Activated T-cell treated with anti-CD3 and anti-CD28 coated beads for 48 hours (primary cell): ENCODE data around the gene IL17RB.

ENCODE experiments used
- DNase-seq: peaks from one replicate; pipeline ENCODE4 v3.0.0-alpha.2; 2020; ENCODE audit warnings: low read depth

Gene IL17RB

DNA sequence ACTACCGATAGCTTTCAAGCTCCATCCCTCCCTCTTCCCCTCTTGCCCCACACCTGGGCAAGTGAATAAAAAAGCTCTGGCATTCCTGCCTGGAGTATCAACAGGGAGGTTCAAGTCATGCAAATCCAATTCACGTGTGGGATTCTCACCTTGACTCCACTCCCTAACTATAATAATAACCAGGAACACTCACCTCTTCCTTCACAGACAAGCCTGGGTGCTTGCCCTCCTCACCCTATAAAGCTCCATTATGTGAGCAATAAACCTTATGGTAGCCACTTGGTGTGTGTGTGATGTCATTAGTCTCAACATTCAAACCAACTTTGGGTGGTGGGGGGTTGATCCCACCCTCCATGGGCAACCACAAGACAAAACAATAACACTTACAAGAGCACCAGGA is 16.8 kb upstream of the IL17RB start:
- no peak for DNase-seq

DNA sequence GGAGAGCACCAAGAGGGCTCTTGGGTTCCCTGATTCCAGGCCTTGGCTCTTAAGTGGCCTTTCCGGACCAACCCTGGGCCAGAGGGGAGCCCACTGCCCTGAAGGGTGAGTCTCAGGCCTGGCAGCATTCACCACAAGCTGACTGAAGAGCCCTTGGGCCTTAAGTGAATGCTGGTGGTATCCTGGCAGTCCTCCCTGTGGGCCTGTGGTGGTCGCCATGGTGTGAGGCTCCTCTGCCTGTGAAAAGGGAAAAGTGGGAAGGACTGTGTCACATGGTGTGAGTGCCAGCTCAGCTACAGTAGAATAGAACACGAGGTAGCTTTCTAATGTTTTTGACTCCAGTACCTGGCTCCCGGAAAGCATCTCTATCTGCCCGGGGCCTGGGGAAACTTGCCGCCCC is 15.4 kb upstream of the IL17RB start:
- no peak for DNase-seq

DNA sequence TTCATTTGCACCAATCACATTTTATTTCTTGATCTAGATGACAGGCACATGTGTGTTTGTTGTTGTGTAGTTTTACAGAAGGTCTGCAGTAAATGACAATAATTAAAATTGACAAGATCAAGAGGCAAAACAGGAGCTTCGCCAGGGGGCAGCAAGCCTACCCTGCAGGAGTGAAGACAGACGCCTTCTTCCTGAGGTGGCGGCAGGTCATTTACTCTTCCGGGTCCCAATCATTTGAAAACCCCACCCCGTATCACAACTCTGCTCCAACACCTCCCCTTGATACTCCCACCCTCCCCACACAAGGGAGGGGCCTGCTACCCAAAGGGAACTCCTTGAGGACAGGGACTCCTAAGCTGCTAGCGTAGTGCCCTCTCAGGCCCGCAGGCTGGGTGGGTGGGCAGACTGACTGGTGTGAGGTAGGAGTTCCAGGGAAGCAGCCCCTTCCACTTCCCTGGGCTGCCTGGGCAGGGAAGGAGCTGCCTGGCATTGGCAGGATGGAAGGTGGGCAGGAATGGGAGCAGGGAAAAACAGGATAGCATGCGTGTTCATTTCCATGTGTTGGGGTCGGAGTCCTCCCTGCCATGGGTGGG is 13.2 kb upstream of the IL17RB start:
- no peak for DNase-seq

DNA sequence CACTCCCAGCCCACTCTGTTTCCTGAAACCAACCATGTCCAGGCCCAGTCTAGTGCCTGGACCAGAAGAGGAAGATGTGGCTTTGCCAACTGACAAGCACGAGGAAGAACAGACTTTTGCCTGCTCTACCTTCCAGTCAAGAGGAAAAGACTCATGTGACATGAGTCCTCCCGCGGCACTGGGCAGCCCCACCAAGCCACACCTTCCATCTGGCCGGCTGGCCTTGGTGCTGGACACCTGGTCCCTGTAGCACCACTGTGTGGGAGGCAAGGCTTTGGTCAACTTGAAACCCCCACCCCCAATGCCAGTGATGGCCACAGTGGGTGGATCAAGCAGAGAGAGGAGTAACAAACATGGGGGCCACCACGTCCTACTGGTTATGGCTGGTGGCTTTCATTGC is 12.7 kb upstream of the IL17RB start:
- DNase-seq: no peak

DNA sequence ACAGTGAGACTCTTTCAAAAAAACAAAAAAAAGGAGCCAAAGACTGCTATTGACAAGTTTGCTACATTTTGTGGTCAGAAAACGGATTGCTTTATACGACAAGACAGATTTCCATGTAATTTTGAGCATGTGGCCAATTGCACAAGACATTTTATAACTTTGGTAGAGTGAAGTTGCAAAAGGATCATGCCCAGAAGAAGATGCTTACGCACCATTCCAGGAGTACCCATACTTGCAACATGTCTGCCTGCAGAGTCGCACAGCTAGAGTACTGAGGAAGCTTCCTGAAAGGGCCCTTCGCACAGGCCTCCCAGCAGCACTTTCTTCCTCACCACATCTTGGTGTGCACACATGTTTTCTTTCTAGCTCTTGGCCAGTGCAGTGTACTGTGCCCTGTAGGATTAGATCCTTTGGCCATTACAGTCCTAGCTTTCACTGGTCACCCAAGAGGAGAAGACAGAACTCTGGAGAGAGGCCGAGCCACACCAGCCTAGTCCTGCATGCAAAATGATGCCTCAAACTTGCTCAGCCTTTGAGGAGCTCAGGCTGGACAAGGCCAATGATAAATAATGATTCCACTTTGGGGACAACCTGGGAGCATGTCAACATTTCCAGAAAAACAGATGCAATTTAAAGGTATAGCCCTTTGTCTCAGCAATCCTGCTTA is 11.8 kb upstream of the IL17RB start:
- no peak for DNase-seq

DNA sequence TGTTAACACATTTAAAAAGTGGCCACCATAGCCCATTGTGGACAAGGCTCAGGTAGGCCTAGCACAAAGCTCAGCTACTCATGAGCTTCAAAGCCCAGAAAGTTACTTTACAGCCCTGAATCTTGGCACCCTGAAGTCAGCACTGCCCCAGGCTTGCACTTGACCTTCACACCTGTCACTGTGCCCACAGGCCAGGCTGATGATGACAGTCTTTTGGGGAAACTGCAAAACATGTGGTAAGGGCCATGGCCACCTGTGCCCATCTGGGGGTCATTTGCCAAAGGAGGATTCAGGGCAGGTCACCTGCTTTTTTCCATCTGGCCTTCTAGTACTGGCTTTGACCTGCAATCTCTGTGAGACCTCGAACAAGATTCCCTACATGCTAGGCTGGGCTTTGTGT is 11.1 kb upstream of the IL17RB start:
- no peak for DNase-seq

DNA sequence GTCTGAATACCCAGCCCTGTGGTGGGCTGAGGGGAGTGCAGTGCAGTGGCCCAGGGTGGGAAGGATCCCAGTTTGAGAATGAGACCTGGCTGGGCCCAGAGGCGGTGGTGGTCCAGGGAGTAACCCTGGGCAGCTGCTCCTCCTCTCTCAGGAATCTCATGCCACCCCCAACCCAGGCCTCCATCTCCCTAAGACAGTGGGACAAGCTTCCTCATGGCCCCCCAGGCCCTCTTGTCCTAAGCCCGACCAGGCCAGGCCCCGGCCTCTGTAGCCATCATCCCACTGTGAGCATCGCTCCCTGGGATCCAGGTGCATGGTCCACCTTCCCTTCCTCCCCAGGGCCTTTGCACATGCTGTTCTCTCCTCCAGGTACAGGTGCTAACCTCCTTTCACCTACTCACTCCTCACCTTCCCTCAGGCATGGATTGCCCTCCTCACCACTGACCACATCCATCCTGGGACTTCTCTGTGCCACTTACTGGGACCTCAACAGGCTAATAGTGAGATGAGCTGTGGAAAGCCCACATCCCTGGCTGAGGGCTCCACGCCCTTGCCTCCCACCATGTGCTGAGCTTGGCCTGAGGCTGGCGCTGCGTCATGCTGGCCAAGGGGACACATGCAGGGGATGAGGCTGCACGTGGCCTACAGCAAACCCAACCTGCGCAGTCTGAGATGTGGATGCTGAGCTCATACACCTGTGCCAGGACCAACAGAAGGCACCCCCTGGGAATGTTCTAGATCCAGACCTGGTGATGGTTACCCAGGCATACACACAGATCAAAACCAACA is 10.1 kb upstream of the IL17RB start:
- no peak for DNase-seq

DNA sequence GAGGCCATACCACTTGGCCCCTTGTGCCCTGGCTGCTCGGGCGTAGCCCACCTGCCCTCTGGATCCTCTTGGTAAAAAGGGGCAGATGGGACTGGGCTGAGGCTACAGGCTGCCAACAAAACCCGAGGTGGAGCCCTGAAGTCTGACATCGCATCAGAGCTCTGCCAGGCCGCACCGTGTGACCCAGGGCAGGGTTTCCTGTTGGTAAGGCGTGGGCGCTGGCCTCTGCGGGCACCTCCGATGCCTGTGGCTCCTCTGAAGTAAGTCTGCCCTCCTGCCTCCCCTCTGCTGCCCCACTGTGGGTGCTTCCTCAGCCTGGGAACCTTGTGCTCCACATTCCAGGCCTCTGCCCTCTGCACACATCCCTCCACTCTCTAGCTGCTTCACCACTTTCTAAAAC is 9.0 kb upstream of the IL17RB start:
- no peak for DNase-seq

DNA sequence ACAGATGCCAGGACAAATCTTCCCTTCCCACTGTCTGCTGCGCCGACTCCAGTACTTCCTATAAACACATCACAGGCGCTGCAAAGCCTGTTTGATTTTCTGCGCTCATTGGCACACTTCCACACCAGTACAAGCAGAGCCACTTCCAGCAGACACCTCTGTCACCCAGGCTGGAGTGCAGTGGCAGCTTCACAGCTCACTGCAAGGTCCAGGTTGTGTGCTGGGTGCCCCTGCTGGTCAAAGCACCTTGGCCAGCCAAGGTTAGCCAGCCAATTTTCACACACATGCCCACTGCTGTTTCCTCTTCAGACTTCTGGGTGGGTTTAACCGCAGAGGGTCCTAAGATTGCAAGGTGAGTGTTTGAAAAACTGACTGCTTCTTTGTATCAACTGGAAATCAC is 5.1 kb upstream of the IL17RB start:
- DNase-seq: no peak

DNA sequence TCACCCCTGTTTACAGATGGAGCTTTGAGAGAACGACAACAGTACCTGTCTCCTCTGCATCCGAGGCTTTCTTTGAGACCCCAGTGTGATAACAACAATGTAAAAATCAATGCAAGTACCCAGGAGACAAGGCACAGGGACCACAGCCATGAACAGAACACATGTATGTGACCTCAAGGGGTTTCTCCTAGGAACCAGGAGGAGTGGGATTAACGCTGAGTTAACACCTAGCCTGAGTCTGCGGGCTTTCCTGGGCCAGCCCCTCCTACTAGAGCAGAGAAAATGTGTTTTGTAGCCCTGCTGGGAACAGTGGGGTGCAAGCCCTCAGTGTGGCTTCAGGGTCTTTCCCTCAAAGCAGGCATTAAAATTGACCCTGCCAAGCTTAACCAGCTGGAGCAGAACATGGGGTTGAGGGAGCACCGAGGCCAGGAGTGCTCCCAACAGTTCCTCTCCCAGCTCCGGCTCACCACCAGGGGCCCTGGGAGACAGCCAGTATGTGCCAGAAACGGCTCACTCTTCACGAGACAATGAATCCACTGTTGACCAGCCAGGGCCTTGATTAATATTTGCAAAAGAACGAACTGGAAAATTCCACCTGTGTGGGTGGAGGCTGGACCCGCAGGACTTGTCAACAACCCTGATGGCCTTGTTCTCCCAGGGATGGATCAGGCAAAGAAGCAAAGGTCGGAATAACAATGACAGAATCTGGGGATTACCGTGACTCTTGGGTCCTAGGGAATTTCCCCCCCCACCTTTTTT is 3.8 kb upstream of the IL17RB start:
- no peak for DNase-seq

DNA sequence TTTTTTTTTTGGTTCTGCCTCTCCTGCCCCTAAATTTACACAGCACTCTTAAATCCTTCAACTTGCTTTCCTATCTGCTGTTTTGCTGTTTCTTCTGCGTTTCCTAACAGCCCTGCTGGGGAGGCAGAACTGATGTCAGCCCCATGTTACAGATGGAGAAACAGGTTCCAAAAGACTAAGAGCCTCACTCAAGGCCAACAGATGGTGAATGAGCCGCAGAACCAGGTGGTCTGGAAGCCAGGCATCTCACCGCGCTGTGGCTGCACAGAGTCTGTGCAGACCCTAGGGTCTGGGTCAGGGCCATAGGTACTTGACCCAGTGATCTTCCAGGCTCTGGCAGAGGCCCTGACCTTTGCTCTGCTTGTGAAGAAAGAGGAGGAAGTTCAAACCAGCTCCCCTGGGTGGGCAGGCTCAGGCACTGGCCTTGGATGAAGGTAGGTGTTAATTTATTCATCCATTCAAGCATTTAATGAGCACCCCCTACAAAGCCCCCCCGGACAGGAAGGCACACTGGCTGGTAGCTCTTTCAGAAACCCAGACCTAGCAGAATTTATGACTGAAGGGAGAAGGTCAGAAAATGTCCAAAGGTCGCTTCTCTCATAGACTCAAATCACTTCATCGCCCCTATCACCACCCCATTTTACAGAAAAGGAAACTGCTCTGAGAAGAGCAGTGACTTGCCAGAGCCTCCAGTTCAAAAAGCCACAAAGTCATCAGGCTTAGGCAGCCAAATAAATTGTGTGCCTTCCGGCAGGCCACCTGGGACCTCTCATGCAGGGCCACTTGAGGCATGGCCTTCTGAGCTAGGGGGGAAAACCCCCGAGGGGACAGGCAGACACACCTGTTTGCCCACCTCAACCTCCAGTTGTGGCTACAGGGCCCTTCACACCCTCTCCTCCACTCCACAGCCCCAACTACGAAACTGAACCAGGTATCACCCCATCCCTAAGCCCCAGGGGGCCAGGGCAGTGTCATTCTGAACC is 2.9 kb upstream of the IL17RB start:
- DNase-seq: no peak

DNA sequence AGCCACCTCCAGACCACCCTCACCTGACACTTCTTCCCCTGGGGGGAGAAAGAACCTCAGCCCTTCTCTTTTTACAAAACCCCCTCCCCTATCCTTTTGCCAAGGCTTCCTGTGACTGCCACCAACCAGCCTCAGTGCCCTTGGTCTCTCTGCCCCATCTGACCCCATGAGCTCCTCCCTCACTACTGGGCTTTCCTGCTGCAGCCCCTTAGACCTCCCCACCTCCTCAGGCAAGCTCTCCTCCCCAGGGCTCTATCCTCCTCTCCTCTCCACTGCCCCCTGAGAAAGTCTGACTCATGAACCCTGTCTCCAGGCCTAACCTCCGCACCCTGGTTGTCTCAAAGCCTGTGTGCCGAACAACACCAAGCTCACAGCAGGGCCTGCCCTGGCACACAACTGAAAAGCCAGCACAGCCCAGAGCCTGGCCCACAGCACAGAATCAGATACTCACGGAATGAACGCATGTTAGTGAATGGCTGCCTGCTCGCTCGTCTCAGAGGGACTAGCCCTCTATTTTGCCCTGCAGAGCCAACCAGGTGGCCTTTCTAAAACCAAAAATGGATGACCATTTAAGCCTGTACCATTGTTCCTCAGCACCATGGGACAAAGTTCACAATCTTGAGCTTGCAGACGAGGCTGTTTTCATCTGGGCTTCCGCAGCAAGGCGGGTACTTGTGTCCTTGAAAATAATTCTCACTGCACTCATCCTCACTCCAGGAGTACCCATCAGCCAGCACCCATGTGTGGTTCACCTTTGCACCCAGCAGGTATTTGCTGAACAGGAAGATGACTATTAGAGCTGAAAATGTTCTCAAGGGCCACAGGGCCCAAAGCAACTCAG is 1.9 kb upstream of the IL17RB start:
- no peak for DNase-seq

DNA sequence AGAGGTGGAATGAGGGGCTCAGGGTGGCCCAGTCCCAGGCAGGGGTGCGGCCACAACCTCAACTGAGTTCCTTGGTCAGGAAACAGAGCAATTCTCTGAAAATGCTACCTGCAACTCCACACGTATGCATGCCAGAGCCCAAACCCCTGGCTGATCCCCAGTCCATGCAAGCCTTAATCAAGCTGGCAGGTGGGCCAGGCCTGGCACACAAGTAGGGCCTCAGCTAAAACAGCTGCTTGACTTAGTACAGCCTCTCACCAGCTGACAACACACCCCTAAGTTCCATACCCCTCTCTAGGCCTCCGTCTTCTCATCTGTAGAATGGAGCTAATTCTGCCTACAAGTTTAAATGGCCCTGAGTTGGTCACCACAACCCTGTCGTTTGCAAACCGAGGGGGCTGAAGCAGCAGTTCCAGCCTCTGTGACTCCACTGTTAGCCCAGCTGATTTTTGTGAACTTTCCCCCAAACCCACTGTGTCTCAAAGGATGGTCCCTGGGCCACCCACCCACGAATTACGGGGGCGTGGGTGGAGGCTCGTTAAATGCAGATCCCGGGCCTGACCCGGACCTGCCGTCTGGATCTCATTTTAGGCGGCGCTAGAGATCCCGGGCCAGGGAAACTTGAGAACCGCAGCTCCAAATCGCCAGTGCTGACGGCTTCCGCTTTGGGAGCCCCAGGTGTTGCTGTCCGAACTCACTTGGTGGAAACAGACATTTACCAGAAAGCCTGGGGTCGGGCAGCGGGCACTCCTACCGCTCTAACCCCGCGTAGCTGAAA is 1.1 kb upstream of the IL17RB start:
- no peak for DNase-seq

DNA sequence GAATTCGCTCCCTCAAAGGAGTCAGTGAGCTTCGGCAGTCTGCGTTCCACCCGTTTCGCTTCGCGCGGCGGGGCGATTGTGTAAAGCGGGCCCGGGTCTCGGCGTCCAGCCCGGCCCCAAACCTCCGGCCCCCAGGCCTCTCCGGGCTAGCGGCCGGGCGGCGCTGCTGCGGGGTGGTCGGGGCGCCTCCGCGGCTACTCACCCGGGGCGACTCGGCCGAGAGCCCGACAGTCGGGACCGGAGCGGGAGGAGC is 561 bp upstream of the IL17RB start:
- no peak for DNase-seq

DNA sequence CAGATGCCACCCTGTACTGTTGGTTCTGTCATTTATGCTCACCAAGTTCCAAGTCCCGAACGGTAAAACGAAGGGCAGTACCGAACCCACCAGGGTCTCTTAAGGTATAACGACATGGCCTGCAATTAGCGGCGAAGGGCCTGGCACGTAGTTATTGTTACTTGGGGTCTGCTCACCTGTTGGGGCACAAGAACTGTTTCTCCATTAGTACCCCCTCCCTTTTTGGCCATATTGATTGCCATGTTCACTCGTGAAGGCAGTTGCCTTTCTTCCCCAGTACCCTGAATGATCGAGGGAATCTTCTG is 435 bp downstream of the IL17RB start:
- no peak for DNase-seq

DNA sequence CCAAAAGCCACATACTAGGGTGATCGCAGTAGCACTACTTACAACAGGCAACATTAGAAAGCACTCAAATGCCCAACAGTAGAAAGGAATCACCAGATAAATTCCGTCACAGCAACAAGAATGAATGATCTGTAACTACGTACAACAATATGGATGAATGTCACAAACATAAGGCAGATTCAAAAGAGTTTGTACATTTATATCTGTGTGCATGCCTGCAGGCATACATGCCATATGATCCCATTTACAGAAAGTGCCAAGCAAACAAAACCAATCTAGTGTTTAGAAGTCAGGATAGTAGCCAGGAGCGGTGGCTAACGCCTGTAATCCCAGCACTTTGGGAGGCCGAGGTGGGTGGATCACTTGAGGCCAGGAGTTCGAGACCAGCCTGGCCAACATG is 3.5 kb downstream of the IL17RB start:
- DNase-seq: no peak

DNA sequence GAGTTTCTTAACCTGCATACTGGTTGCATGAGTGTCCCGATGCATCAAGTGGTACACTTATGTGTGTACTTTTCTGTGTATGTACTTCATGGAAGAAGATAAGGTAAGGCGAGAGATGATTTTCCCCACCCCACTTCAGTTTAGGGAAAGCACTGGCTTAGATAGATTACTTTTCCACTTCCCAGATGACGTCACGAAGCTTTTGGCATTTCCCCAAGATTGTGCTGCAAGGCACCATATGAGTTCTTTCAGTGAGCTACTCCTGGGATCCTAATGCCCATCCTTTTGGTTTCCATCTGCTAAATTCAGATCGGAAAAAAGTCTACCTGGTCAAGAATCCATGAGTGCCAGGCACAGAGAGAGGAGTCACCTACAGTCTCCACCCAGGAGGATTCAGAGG is 4.5 kb downstream of the IL17RB start:
- no peak for DNase-seq

DNA sequence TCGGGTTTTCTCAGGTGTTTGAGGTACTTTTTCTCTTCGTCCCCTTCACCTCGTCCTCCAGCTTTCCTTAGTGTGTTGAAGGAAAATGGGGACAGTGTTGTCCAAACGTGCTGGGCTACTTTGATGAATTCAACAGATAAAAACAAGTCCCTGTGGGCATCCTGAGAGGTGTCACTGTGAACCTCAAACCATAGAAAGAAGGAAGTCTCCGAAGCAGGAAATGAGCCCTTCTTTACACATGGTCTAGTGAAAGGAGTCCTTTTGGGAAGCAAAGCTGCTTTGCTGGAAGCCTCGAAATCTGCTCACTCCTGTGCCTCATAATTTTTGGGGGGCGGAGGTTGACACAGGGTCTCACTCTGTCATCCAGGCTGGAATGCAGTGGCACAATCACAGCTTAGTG is 10.6 kb downstream of the IL17RB start:
- no peak for DNase-seq

DNA sequence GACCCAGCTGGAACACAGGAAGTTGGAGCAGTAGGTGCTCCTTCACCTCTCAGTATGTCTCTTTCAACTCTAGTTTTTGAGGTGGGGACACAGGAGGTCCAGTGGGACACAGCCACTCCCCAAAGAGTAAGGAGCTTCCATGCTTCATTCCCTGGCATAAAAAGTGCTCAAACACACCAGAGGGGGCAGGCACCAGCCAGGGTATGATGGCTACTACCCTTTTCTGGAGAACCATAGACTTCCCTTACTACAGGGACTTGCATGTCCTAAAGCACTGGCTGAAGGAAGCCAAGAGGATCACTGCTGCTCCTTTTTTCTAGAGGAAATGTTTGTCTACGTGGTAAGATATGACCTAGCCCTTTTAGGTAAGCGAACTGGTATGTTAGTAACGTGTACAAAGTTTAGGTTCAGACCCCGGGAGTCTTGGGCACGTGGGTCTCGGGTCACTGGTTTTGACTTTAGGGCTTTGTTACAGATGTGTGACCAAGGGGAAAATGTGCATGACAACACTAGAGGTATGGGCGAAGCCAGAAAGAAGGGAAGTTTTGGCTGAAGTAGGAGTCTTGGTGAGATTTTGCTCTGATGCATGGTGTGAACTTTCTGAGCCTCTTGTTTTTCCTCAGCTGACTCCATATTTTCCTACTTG is 11.9 kb downstream of the IL17RB start:
- DNase-seq: no peak

DNA sequence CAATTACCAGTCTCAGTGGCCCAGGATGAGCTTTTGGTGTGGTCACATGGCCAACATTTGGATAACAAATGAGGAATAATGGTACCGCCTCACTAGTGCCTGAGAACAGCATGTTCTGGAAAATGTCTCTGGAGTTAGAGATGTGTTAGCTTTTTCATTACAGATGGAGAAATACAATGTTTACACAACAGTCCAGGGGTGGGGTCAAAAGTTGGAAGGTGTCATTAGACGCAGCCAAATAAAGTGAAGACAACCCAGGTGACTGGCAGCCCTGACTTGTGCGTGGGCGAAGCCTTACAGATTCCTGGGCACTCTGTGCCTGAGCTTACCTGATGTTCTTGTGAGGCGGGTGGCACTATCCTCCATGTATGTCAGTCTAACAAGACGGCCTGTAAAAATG is 12.8 kb downstream of the IL17RB start:
- DNase-seq: no peak
